ENCODE results near the gene PRKG1. TPM values are rescaled to one million over a fixed set of nuclear protein-coding genes. Genes with fewer than 3 reads are reported as not detected.

The PRKG1 gene
- polyA plus RNA-seq, 3 donors: not detected

GRCh38 chr10:51915031-51915542 lies 840.8 kb downstream of the PRKG1 start:
- no peaks in the 10 kb centered on the region for H3K9me3 Mint-ChIP-seq
- Histone ChIP-seq H4K20me1 (ENCODE audit: insufficient read depth, low read length) (no peaks in the 10 kb centered on the region), H3K4me3 (replicated peaks in 1 of 3; ENCODE audit: low read depth in 2 of 3, low read length in 3 of 3) (no peak overlapping the region), H2AFZ (ENCODE audit: insufficient read depth, low read depth, low read length, poor library complexity, severe bottlenecking) (no peak overlapping the region), H3K27me3 (ENCODE audit: control insufficient read depth in 2 of 2, insufficient read depth in 2 of 2, low read length in 2 of 2) (no peaks in the 10 kb centered on the region), H3K9me3 (replicated peaks in 1 of 2; ENCODE audit: control insufficient read depth in 1 of 2, insufficient read depth in 1 of 2, low read length in 2 of 2) (no peaks in the 10 kb centered on the region), H3K79me2 (ENCODE audit: insufficient read depth, low read length) (no peaks in the 10 kb centered on the region), H3K27ac (ENCODE audit: low read depth in 1 of 2, low read length in 2 of 2) (no peak overlapping the region), H3K4me1 (ENCODE audit: control insufficient read depth in 1 of 2, insufficient read depth in 2 of 2, low read length in 2 of 2) (no peaks in the 10 kb centered on the region), H3K4me2 (replicated peaks; ENCODE audit: extremely low read depth, low read length, poor library complexity, severe bottlenecking) (no peak overlapping the region), H3K36me3 (replicated peaks in 1 of 2; ENCODE audit: control insufficient read depth in 1 of 2, insufficient read depth in 2 of 2, low read length in 2 of 2) (no peaks in the 10 kb centered on the region), H3K9ac (ENCODE audit: insufficient read depth, low read length, poor library complexity, severe bottlenecking) (no peak overlapping the region)
- no peak overlapping the region for H3K4me3 Mint-ChIP-seq
- H3K4me1 Mint-ChIP-seq: no peaks in the 10 kb centered on the region
- H3K27ac Mint-ChIP-seq: no peak overlapping the region
- TF ChIP-seq, protein P1, sequence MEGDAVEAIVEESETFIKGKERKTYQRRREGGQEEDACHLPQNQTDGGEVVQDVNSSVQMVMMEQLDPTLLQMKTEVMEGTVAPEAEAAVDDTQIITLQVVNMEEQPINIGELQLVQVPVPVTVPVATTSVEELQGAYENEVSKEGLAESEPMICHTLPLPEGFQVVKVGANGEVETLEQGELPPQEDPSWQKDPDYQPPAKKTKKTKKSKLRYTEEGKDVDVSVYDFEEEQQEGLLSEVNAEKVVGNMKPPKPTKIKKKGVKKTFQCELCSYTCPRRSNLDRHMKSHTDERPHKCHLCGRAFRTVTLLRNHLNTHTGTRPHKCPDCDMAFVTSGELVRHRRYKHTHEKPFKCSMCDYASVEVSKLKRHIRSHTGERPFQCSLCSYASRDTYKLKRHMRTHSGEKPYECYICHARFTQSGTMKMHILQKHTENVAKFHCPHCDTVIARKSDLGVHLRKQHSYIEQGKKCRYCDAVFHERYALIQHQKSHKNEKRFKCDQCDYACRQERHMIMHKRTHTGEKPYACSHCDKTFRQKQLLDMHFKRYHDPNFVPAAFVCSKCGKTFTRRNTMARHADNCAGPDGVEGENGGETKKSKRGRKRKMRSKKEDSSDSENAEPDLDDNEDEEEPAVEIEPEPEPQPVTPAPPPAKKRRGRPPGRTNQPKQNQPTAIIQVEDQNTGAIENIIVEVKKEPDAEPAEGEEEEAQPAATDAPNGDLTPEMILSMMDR (IDR thresholded peaks at IDR 0.05): no peak
- no peak for DNase-seq
- WGBS (ENCODE audit: insufficient coverage): no CpG with 5 or more reads among the region's 1 CpG
- no peaks in the 10 kb centered on the region for H3K36me3 Mint-ChIP-seq
- peaks cover 0 to 3% (median 0%) of the 10 kb centered on the region in 3 donors for H3K27me3 Mint-ChIP-seq (ENCODE audit: low read depth in 3 of 3)
- intact Hi-C loops (cut with micrococcal nuclease): no loop called here

- no peaks in the 10 kb centered on the region for H3K4me1 Mint-ChIP-seq
- Histone ChIP-seq H3K4me3 (replicated peaks in 1 of 3; ENCODE audit: low read depth in 2 of 3, low read length in 3 of 3) (no peak overlapping the region), H3K4me2 (replicated peaks; ENCODE audit: extremely low read depth, low read length, poor library complexity, severe bottlenecking) (no peak overlapping the region), H3K9ac (ENCODE audit: insufficient read depth, low read length, poor library complexity, severe bottlenecking) (no peak overlapping the region), H2AFZ (ENCODE audit: insufficient read depth, low read depth, low read length, poor library complexity, severe bottlenecking) (no peak overlapping the region), H3K4me1 (ENCODE audit: control insufficient read depth in 1 of 2, insufficient read depth in 2 of 2, low read length in 2 of 2) (no peaks in the 10 kb centered on the region), H3K9me3 (replicated peaks in 1 of 2; ENCODE audit: control insufficient read depth in 1 of 2, insufficient read depth in 1 of 2, low read length in 2 of 2) (no peaks in the 10 kb centered on the region), H3K27me3 (ENCODE audit: control insufficient read depth in 2 of 2, insufficient read depth in 2 of 2, low read length in 2 of 2) (no peaks in the 10 kb centered on the region), H3K79me2 (ENCODE audit: insufficient read depth, low read length) (no peaks in the 10 kb centered on the region), H3K27ac (ENCODE audit: low read depth in 1 of 2, low read length in 2 of 2) (no peak overlapping the region), H4K20me1 (ENCODE audit: insufficient read depth, low read length) (no peaks in the 10 kb centered on the region), H3K36me3 (replicated peaks in 1 of 2; ENCODE audit: control insufficient read depth in 1 of 2, insufficient read depth in 2 of 2, low read length in 2 of 2) (no peaks in the 10 kb centered on the region)
- H3K27ac Mint-ChIP-seq: no peak overlapping the region
- no peak overlapping the region for H3K4me3 Mint-ChIP-seq
- H3K27me3 Mint-ChIP-seq (ENCODE audit: low read depth in 3 of 3): peaks cover 0 to 3% (median 0%) of the 10 kb centered on the region in 3 donors
- no peaks in the 10 kb centered on the region for H3K9me3 Mint-ChIP-seq
- TF ChIP-seq, protein P1 (IDR thresholded peaks at IDR 0.05): no peak
- WGBS (ENCODE audit: insufficient coverage): 20% methylated on average over 1 of the region's 2 CpGs
- H3K36me3 Mint-ChIP-seq: no peaks in the 10 kb centered on the region
- intact Hi-C loops (cut with micrococcal nuclease): no loop called here
- no peak for DNase-seq
Observed at GRCh38 chr10:51918440-51918839, 844.2 kb downstream of the PRKG1 start.
